22Rv1 (cell line): ENCODE data around the gene SLC39A2.

ENCODE experiments used
- ZFX ChIP-seq: fragments of 450-650 bp; IDR thresholded peaks from 2 replicates; pipeline ENCODE4 v1.6.1; 2017; ENCODE audit warnings: antibody characterized with exemption, borderline replicate concordance
- TF ChIP-seq, protein P1 (sequence below): fragments of 450-650 bp; IDR thresholded peaks from 2 replicates; pipeline ENCODE4 v1.5.1; 2017; ENCODE audit warnings: mild to moderate bottlenecking

DNA sequence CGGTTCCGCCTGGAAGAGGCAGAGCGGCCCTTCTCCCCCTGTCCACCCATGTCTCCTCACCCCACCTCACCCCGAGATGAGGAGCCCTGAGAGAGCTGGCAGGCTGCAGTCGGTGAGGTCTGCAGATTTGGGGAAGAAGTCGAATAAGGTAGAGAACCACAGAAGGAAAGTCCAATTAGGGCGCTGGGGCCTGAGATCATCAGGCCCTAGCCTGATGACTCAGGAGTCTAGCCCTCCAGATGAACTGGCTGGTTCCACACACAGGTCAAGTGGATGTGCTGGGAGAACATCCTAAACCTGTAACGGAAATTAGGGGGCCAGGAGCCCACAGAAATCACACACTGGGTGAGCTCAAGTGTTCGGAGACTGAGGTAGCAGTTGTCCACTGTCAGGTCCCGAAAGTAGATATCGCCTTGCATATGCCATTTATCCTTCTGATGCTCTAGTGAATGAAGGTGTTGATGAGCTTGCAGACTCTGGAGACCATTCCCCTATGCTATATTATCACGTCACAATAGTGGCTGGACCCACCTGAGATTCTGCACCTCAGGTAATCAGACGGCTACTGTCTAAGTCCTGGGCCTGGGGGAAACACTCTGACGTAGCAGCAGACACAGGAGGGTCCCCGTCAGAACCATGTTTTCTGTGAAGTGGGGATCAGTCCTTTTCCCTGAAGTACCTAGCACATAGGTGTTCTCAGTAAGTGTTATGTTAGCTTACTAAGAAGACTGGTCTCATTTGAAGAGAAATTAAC lies 10.2 kb upstream of the SLC39A2 start:
- TF ChIP-seq, protein P1, sequence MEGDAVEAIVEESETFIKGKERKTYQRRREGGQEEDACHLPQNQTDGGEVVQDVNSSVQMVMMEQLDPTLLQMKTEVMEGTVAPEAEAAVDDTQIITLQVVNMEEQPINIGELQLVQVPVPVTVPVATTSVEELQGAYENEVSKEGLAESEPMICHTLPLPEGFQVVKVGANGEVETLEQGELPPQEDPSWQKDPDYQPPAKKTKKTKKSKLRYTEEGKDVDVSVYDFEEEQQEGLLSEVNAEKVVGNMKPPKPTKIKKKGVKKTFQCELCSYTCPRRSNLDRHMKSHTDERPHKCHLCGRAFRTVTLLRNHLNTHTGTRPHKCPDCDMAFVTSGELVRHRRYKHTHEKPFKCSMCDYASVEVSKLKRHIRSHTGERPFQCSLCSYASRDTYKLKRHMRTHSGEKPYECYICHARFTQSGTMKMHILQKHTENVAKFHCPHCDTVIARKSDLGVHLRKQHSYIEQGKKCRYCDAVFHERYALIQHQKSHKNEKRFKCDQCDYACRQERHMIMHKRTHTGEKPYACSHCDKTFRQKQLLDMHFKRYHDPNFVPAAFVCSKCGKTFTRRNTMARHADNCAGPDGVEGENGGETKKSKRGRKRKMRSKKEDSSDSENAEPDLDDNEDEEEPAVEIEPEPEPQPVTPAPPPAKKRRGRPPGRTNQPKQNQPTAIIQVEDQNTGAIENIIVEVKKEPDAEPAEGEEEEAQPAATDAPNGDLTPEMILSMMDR = no peak
- TF ChIP-seq ZFX = no peak
